ENCODE results near the gene MMD2.

MMD2 gene

DNA sequence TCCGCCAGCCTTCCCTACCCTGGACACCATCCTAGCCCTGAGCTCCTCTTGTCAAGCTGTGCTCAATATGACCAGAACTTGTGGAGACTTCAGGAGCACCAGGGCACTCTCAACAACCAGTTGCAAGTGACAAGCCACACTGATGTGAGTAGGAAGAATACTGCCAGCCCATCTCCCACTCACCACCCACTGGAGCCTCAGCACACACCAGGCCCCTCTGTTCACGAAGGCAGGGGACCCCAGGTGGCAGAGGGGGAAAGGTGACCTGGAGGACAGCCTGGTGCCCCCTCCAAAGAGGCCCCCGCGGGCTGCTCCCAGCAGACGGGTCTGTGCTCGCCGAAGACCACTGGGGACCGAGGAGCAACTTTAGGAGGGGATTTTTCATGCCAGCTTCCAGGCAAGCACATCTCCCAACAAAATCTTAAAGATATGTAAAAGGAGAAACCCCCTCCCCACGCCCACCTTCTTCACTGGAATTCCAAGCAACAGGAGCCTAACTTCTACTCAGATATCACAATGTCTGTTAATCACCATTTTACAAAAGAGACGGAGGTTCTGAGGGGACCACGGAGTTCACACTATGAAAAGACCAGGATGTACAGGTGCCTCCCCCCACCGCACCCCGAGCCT lies 1.0 kb downstream of the MMD2 start:
- no peak overlapping the region for H3K4me3 ChIP-seq (replicated peaks in 1 of 2; ENCODE audit: low read depth in 2 of 2, low read length in 2 of 2)
- no peak for TF ChIP-seq CTCF (IDR thresholded peaks at IDR 0.05; ENCODE audit: low read depth, low read length)
- DNase-seq (ENCODE audit: low read depth in 2 of 2), result no peak

DNA sequence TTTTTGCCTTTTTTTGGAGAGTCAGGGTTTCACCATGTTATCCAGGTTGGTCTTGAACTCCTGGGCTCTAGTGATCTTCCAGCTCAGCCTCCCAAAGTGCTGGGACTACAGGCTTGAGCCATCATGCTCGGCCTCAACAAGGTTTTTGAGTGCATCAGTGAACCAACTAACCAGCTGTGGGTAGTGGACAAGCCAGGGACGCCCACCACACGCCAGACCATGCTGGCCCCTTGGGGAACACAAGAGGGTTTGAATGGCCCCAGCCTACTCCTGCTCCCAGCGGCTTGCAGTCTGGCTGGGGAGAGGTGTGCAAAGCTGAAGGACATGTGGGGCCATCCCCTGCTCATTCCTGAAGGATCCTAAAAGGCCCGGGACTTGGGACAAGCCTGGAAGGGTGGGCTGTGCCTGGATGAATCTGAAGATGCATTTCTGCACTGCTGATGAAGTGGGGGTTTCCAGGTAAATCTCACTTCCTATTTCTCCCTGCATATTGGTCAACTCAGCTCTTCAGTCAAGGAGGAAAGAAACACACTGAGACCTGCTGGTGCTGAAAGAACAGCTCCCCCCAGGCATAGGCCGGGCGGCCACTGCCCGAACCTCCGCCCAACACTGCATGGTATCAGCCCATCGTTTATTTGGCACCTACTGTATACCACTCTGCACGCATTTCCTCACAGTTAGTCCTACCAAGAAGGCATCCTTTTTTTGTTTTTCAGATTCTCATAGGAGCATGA lies 6.9 kb downstream of the MMD2 start:
- peak; percentile 19 to 22 for DNase-seq (ENCODE audit: low read depth in 2 of 2)
- TF ChIP-seq CTCF (IDR thresholded peaks at IDR 0.05; ENCODE audit: low read depth, low read length), result no peak
- no peak overlapping the region for H3K4me3 ChIP-seq (replicated peaks in 1 of 2; ENCODE audit: low read depth in 2 of 2, low read length in 2 of 2)

DNA sequence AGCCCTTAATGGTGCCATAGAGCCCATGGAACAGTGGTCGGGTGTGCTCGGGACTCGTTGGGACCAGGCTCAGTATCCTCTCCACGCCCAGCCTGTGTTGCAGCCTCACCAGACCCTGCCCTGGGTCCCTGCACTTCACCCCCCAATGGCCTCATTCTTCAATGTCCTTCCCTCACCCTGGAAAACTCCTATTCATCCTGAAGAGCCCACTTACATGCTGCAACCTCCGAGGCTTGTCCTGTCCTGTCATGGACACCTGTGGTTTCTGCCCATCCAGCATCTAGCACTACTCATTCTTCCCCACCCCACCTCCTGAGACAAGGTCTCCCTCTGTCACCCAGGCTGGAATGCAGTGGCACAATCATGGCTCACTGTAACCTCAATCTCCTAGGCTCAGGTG lies 7.7 kb downstream of the MMD2 start:
- DNase-seq (ENCODE audit: low read depth in 2 of 2), result no peak
- TF ChIP-seq CTCF (IDR thresholded peaks at IDR 0.05; ENCODE audit: low read depth, low read length), result no peak
- no peak overlapping the region for H3K4me3 ChIP-seq (replicated peaks in 1 of 2; ENCODE audit: low read depth in 2 of 2, low read length in 2 of 2)

DNA sequence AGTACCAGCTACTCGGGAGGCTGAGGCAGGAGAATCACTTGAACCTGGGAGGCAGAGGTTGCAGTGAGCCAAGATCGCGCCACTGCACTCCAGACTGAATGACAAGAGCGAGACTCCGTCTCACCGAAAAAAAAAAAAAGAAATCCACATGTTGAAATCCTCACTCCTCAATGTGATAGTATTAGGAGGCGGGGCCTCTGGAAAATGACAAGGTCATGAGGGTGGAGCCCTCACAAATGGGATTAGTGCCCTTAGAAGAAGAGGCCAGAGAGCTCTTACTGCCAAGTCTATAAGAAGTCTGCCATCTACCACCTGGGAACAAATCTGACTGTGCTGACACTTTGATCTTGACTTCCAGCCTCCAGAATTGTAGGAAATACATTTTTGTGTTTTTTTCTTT lies 10.6 kb downstream of the MMD2 start:
- DNase-seq (ENCODE audit: low read depth in 2 of 2), result no peak
- no peak overlapping the region for H3K4me3 ChIP-seq (replicated peaks in 1 of 2; ENCODE audit: low read depth in 2 of 2, low read length in 2 of 2)
- no peak for TF ChIP-seq CTCF (IDR thresholded peaks at IDR 0.05; ENCODE audit: low read depth, low read length)

DNA sequence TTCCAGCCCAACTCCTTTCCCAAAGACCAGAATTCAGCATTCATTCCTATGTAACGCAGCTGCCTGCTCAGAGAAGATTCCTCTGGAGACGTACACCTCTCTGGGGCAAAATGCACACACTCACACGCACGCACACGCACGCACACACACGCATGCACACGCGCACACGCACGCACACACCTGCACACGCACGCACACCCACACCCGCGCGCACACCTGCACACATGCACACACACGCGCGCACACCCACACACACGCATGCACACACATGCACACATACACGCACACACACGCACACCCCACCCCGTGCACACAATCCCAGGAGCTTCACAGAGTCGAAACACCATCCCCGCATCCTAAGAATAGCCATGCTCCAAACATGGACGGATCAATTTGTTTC lies 13.0 kb downstream of the MMD2 start:
- no peak for TF ChIP-seq CTCF (IDR thresholded peaks at IDR 0.05; ENCODE audit: low read depth, low read length)
- H3K4me3 ChIP-seq (replicated peaks in 1 of 2; ENCODE audit: low read depth in 2 of 2, low read length in 2 of 2), result no peak overlapping the region
- no peak for DNase-seq (ENCODE audit: low read depth in 2 of 2)

GRCh38 chr7:4944939-4945338 lies 14.0 kb downstream of the MMD2 start:
- DNase-seq (ENCODE audit: low read depth in 2 of 2), result no peak
- TF ChIP-seq CTCF (IDR thresholded peaks at IDR 0.05; ENCODE audit: low read depth, low read length), result no peak
- H3K4me3 ChIP-seq (replicated peaks in 1 of 2; ENCODE audit: low read depth in 2 of 2, low read length in 2 of 2), result no peak overlapping the region
